Activated CD4-positive, alpha-beta memory T cell treated with anti-CD3 and anti-CD28 coated beads, Interleukin-2, amount 10 ng/mL, durations not matched to agents 7 days and 5 days (primary cell): ENCODE measurements around the gene RAD51B. TPM values are rescaled to one million over a fixed set of nuclear protein-coding genes. Genes with fewer than 3 reads are reported as not detected.

ENCODE experiments used
- CTCF ChIA-PET: fragments of 350-600 bp; sonication (Branson Sonifier 250); formaldehyde crosslinking; loops from one replicate; lab custom pipeline; 2021; ENCODE audit warnings: antibody characterized with exemption, inconsistent platforms; lab: Charles Lee
- POLR2A ChIA-PET: fragments of 350-600 bp; sonication (Branson Sonifier 250); formaldehyde crosslinking; loops from one replicate; lab custom pipeline; 2021; ENCODE audit warnings: antibody characterized with exemption; lab: Charles Lee
- DNase-seq: peaks from one replicate; pipeline ENCODE4 v3.0.0-alpha.2; 2020
- H3K27ac Mint-ChIP-seq: one replicate; pipeline ENCODE4 v1.8.0; 2021; ENCODE audit warnings: mild to moderate bottlenecking, mixed read lengths
- H3K27me3 Mint-ChIP-seq: one replicate; pipeline ENCODE4 v1.8.0; 2021; ENCODE audit warnings: mixed read lengths
- H3K36me3 Mint-ChIP-seq: one replicate; pipeline ENCODE4 v1.8.0; 2021; ENCODE audit warnings: low read depth, mixed read lengths
- H3K4me1 Mint-ChIP-seq: one replicate; pipeline ENCODE4 v1.8.0; 2021; ENCODE audit warnings: mixed read lengths
- H3K4me3 Mint-ChIP-seq: one replicate; pipeline ENCODE4 v1.8.0; 2021; ENCODE audit warnings: mild to moderate bottlenecking, mixed read lengths
- H3K9me3 Mint-ChIP-seq: one replicate; pipeline ENCODE4 v1.8.0; 2021; ENCODE audit warnings: mixed read lengths
- total RNA-seq, 2 experiments: library from RNA; stranded (reverse); gene quantifications; one replicate each; pipeline ENCODE4 v1.2.3, GENCODE V29; 2021

Gene RAD51B
- total RNA-seq, 2 experiments from 2014 or later: 33.1 to 40.8 TPM

DNA sequence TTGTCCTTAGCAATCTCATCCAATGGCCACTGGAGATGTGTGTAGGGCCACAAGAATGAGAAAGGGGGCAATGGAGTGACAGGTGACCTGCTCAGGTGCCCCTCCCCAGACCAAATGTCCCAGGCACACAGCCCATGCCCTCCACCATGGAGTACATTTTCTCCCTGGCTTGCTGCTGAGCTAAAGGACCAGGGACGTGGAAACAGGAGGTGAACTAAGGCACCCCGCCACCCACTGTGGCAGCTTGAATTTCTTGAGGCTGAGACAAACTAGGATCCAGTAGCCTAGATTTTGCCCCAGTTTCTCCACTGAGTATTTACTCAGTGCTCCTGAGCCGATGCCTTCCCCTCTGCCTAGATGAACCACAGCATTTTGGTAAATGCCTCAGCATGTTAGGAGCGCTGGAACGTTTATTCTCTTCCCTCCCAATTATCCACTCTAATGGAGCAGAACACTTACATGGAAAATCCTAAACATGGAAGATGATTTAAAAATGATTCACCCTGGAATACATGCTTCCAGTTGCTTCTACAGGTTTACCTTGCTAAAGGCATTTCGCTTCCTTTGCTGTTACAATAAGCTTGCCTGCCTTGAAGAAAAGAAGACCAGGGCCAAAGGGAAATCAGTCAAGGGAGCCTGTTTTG, 775.3 kb downstream of the RAD51B start:
- H3K9me3 Mint-ChIP-seq: no peaks in the 10 kb centered on the region
- H3K27ac Mint-ChIP-seq: no peak overlapping the region
- no peak for DNase-seq
- no peaks in the 10 kb centered on the region for H3K27me3 Mint-ChIP-seq
- POLR2A ChIA-PET: no interaction called here
- H3K4me1 Mint-ChIP-seq: peaks cover 5% of the 10 kb centered on the region
- H3K4me3 Mint-ChIP-seq: no peak overlapping the region
- CTCF ChIA-PET: no interaction called here
- no peaks in the 10 kb centered on the region for H3K36me3 Mint-ChIP-seq

DNA sequence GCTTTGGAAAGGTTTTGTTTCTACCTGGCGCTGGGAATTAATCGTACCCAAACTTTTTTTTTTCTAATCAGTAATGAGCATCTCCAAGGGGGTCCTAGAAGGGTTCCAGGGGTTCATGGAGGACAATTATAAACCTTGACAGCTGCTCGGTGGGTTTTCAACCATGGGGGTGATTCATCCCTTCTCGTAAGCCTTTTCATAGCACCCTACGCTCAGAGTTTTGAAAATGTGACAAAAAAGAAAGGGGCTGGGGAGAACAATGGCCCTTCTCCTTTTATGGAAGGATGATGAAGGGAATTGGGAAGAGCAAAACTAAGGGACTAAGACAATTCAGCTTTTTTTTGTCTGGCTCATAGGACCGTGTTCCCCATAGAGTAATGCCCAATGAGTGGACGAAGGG, 776.6 kb downstream of the RAD51B start:
- Mint-ChIP-seq H3K4me3 (no peak overlapping the region), H3K36me3 (no peaks in the 10 kb centered on the region), H3K4me1 (peaks cover 5% of the 10 kb centered on the region), H3K9me3 (no peaks in the 10 kb centered on the region), H3K27ac (no peak overlapping the region), H3K27me3 (no peaks in the 10 kb centered on the region)
- DNase-seq: no peak
- ChIA-PET CTCF (no interaction called here), POLR2A (interaction anchor here (0.6 to 1.0 kb wide), 2 partner anchors 23 to 90 kb away, joined by 3 read pairs; no protein-coding TSS in a partner anchor)

DNA sequence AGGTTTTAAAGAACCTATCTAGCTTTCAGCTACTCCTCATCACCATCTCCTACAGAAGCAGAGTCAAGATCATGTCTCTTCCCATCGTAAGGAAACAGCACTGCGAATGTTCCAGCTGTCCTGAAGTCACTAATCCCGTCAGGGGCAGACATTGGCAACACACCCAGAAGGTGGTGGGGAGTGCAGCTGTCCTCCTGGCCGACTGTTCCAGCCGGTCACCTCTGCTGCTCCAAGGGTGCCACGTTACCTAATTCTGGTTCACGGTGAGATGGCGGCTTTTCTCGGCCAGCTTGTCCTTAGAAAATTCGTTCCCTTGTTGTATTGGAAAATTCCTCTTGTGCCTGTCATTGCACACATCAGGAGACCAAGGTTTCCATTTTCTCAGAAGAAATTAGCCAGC, 777.1 kb downstream of the RAD51B start:
- Mint-ChIP-seq H3K27me3 (no peaks in the 10 kb centered on the region), H3K9me3 (no peaks in the 10 kb centered on the region), H3K27ac (no peak overlapping the region), H3K36me3 (no peaks in the 10 kb centered on the region), H3K4me1 (peaks cover 5% of the 10 kb centered on the region), H3K4me3 (no peak overlapping the region)
- POLR2A ChIA-PET: interaction anchor here (1.0 kb wide), 1 partner anchor 89 kb away, joined by 3 read pairs; no protein-coding TSS in a partner anchor
- CTCF ChIA-PET: no interaction called here
- no peak for DNase-seq

DNA sequence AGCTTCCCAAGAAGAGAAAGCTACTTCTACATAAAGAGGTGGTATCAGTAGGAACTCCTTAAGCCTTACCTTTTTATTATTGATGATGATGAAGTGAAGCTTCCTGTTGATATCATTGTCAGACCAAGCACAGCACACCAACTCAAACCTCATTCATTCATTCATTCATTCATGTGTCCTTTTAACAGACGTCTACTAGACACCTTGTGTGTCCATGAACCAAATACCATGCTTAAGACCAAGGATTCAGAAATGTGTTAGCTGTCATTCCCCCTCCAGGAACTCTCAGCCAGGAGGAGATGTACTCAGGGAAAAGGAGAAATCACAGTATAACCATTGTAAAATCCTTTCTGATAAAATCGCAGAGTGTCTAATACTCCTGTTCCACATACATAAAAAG, 778.5 kb downstream of the RAD51B start:
- ChIA-PET CTCF (interaction anchor here (0.7 kb wide), 1 partner anchor 317 kb away, joined by 4 read pairs; no protein-coding TSS in a partner anchor), POLR2A (no interaction called here)
- Mint-ChIP-seq H3K4me1 (peaks cover 5% of the 10 kb centered on the region), H3K27me3 (no peaks in the 10 kb centered on the region), H3K27ac (no peak overlapping the region), H3K36me3 (no peaks in the 10 kb centered on the region), H3K4me3 (no peak overlapping the region), H3K9me3 (no peaks in the 10 kb centered on the region)
- no peak for DNase-seq

DNA sequence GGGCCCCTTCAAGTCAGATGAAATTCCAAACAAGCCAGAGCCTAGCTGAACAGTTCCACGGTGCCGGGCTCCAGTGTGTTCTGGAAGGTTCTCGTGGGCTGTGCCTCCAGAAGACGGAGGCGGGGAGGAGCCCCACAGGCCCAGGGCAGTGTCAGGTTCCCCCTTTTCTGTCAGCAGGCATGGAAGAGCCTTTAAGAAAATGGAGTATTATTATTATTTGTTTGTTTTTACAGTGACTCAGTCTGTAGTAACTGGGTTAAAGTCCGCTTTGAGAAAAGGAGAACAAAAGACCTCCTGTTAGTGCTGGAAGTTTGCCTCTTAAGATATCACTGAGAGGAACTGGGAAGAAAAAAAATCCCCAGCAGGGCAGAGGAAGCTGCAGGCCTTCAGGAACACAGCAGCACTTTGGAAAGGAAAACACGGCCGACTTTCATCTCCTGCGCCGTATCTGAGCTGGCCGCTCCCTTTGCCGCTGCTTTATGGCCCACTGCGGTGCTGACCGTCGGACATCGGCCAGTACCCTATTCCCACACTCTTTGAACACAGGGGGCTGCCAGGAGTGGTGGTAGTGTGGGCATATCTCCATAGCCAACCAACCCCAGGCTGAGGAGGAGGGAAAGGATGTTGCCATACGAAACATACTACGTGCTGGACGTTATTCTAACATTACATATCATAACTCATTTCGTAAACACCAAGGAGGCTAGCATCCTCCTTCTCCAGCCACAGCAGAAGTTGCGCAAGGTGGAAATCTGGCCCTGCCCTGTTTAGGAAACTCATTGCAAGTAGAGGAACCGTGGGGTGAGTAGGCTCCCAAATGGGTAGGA, 779.3 kb downstream of the RAD51B start:
- Mint-ChIP-seq H3K36me3 (no peaks in the 10 kb centered on the region), H3K9me3 (no peaks in the 10 kb centered on the region), H3K4me1 (peaks cover 5% of the 10 kb centered on the region), H3K4me3 (no peak overlapping the region), H3K27ac (no peak overlapping the region), H3K27me3 (no peaks in the 10 kb centered on the region)
- ChIA-PET CTCF (no interaction called here), POLR2A (no interaction called here)
- DNase-seq: no peak

DNA sequence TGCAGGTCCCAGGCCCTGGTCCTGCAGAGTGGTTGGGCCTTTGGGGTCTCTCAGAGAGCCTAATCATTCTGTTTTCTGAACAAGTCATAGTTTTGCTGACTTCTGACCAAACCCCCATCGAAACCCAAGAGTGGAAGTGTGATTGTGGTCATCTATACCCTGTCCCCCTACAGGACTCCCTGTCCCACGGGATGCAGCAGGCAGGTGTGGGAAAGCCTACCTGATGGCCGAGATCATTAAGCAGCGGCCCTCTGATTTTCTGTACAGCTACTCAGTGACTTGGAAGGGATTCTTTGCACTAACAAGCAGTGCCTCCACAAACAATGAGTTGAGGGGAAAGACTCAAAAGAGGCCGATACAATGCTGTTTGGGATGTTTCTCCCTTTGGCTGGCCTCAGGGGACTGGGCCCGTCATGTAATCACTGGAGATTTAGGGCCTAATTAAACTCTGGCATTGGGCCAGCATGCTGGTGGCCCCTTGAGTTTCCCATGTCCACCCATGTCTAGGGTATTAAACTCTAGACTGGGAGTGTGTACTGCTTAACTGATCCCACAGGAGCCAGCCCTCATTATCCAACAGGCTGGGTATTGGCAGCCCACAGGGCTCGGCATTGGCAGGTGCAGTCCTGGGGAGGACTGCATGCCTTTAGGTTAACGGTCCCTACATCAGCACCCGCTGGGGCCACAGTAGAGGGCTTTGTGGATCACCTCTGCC, 780.5 kb downstream of the RAD51B start:
- H3K4me1 Mint-ChIP-seq: no peaks in the 10 kb centered on the region
- H3K4me3 Mint-ChIP-seq: no peak overlapping the region
- no peaks in the 10 kb centered on the region for H3K36me3 Mint-ChIP-seq
- H3K9me3 Mint-ChIP-seq: peaks cover 4% of the 10 kb centered on the region
- CTCF ChIA-PET: no interaction called here
- no peak for DNase-seq
- POLR2A ChIA-PET: no interaction called here
- no peak overlapping the region for H3K27ac Mint-ChIP-seq
- no peaks in the 10 kb centered on the region for H3K27me3 Mint-ChIP-seq

DNA sequence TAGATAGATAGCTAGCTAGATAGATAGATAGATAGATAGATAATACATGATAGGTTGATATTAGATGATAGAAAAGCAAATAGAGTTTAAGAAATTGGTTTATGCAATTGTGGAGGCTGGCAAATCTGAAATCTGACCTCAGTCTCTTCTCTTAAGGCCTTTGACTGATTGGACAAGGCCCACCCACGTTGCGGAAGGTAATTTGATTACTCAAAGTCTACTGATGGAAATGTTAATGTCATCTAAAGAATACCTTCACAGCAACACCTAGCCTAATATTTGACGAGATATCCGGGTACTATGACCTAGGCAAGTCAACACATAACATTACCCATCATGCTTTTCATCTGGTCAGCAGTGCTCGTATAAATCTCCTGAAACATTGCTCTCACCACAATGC, 782.9 kb downstream of the RAD51B start:
- POLR2A ChIA-PET: no interaction called here
- H3K27me3 Mint-ChIP-seq: no peaks in the 10 kb centered on the region
- peaks cover 4% of the 10 kb centered on the region for H3K9me3 Mint-ChIP-seq
- no peak overlapping the region for H3K27ac Mint-ChIP-seq
- H3K36me3 Mint-ChIP-seq: no peaks in the 10 kb centered on the region
- no peaks in the 10 kb centered on the region for H3K4me1 Mint-ChIP-seq
- no peak for DNase-seq
- CTCF ChIA-PET: no interaction called here
- no peak overlapping the region for H3K4me3 Mint-ChIP-seq

DNA sequence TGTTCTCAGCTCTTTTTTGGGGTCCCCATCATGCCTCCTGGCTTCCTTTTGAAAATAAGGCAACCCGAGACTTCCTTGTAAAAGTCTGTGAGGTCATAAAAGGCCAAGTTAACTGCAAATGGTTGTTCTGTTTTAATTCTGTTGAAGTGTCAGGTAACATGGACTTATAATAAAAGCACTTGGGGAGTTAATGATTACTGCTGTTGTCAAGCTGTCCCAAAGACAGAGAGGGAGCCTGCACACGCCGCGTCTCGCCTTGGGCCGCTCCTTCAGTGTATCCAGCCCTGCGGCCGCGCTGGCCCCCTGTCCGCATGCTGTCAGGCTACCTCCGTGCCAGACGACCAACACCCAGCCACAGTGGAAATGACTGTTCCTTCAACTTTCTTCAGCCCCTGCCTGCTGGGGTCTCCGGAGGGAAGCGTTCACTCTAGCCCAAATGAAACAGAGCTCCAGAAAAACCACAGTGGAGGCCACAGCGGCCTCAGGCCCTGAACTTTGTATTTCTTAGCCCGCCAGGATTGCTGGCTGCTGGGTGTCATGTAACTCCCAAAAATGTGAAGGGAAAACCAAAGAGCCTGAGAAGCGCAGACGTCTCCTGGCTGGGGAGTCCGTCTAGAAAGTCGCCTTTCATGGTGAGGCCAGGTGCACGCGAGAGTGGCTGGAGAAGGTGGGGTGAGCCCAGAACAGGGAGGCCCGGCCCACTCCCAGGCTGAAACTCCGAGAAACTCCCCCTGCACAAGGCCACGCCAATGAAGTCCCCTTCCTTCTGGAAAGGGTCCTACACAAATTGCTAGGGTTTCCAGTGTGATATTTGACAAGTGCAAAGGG, 784.2 kb downstream of the RAD51B start:
- POLR2A ChIA-PET: no interaction called here
- no peak overlapping the region for H3K4me3 Mint-ChIP-seq
- no peaks in the 10 kb centered on the region for H3K36me3 Mint-ChIP-seq
- DNase-seq: no peak
- H3K27me3 Mint-ChIP-seq: no peaks in the 10 kb centered on the region
- no peaks in the 10 kb centered on the region for H3K4me1 Mint-ChIP-seq
- peaks cover 4% of the 10 kb centered on the region for H3K9me3 Mint-ChIP-seq
- CTCF ChIA-PET: no interaction called here
- H3K27ac Mint-ChIP-seq: no peak overlapping the region

DNA sequence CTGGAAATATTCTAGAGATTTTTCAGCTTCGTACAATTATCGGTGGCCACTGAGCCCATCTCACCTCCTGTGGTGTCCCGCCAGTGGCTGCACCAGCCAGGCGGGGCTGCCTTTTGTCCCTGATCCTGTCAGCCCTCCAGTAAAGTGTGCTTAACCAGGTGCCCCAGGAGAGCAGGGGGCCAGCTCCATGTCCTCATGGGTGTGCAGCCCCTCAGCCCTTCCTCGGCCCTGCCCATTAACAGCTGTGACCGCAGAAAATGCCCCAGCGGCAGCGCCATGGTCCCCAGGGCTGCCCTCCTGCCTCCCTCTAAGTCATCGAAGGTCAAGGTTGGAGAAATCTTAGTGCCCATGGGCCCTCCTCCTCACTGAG, 784.8 kb downstream of the RAD51B start:
- ChIA-PET CTCF (no interaction called here), POLR2A (no interaction called here)
- DNase-seq: no peak
- H3K27me3 Mint-ChIP-seq: no peaks in the 10 kb centered on the region
- H3K9me3 Mint-ChIP-seq: peaks cover 4% of the 10 kb centered on the region
- no peak overlapping the region for H3K4me3 Mint-ChIP-seq
- H3K36me3 Mint-ChIP-seq: no peaks in the 10 kb centered on the region
- no peaks in the 10 kb centered on the region for H3K4me1 Mint-ChIP-seq
- no peak overlapping the region for H3K27ac Mint-ChIP-seq

DNA sequence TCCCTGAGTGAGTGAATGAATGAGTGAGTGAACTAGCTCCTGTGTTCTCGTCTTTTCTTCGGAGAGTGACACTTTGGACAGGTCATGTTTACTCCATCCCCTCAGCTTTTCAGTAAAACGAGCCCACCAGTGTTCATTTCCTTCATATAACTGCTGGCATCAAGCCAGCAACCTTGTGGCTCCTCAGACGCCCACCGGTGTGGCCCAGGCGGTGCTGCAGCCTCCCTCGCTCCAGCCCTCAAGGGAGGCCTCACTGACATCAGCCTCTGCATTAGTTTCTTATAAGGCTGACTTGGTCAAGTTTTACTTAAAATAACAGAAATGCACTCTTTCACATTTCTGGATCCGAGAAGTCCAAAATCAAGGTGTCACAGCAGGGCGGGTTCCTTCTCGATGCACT, 785.2 kb downstream of the RAD51B start:
- Mint-ChIP-seq H3K4me3 (no peak overlapping the region), H3K4me1 (no peaks in the 10 kb centered on the region), H3K27me3 (no peaks in the 10 kb centered on the region), H3K36me3 (no peaks in the 10 kb centered on the region), H3K9me3 (peaks cover 4% of the 10 kb centered on the region), H3K27ac (no peak overlapping the region)
- POLR2A ChIA-PET: no interaction called here
- CTCF ChIA-PET: no interaction called here
- DNase-seq: no peak

DNA sequence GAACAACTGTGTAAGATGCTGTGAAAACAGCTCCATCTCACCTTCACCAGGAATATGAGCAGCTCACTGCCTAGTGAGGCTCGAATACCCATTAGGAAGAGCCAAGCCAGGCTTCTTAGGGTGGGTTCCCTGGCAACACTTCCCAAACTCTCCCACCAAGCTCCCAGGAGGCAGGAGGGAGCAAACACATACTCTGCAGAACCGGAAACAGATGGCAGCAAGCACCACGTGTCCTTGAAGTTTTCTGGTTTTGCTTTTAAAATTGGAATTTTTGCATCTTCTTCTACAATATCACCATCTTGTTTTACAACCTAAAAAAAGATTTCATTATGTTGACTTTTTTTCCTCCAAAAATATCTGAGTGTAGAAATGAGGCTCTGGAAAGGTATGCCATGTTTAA, 786.6 kb downstream of the RAD51B start:
- Mint-ChIP-seq H3K4me1 (no peaks in the 10 kb centered on the region), H3K36me3 (no peaks in the 10 kb centered on the region), H3K9me3 (peaks cover 4% of the 10 kb centered on the region), H3K27me3 (no peaks in the 10 kb centered on the region), H3K4me3 (no peak overlapping the region), H3K27ac (no peak overlapping the region)
- POLR2A ChIA-PET: no interaction called here
- CTCF ChIA-PET: no interaction called here
- DNase-seq: no peak

DNA sequence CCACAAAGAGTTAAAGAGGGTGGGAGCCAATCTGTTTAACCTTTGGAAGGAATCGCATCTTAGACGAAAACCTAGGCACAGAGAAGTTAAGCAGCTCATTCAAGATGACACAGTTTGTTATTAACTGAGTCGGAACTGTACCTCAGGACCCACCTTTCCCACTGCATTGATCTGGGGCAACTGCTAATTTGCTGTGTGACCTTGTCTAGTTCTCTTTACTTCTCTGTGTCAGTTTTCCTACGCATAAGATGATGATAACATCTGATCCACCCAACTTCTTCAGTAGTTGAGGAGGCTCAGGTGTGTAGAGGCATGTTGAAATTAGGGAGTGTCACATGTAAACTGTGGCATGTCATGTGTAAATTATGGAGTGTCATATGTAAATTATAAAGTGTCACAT, 787.1 kb downstream of the RAD51B start:
- CTCF ChIA-PET: no interaction called here
- Mint-ChIP-seq H3K4me3 (no peak overlapping the region), H3K4me1 (no peaks in the 10 kb centered on the region), H3K9me3 (peaks cover 4% of the 10 kb centered on the region), H3K27me3 (no peaks in the 10 kb centered on the region), H3K36me3 (no peaks in the 10 kb centered on the region), H3K27ac (no peak overlapping the region)
- POLR2A ChIA-PET: no interaction called here
- DNase-seq: no peak
